Stimulated activated CD8-positive, alpha-beta memory T cell treated with anti-CD3 and anti-CD28 coated beads, Interleukin-12 subunit alpha, Interleukin-12 subunit beta, amount 100 ng/mL, for 4 hours (primary cell): Measurements from ENCODE around the gene DNAI1.
"Not testable (repeated sequence)": the region's sequence is repeated elsewhere in the genome, so short reads cannot be mapped to it uniquely, and the experiment has no call there.

Experiments used
- DNase-seq: peaks from one replicate; pipeline ENCODE4 v3.0.0-alpha.2; 2020; ENCODE audit warnings: low read depth

Gene DNAI1

DNA sequence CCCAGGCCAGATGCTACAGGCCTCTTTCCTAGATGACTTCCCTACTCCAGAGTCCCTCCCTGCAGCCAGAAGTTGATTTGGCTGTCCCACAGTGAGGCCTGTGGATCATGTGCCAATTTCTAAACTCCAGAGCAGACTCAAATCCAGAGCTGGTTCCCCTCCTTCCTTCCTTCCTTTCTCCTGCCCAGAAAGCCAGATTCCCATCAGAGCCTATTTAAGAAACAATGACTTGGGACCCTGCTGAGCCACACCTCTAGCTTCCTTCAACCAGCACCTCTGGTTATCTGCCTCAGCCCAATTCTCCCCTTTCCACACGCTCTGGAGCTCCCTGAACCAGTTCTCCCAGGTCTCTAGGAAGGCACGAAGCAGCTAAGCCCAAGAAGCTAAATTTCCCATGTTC, 7.5 kb upstream of the DNAI1 start:
- DNase-seq, result no peak

DNA sequence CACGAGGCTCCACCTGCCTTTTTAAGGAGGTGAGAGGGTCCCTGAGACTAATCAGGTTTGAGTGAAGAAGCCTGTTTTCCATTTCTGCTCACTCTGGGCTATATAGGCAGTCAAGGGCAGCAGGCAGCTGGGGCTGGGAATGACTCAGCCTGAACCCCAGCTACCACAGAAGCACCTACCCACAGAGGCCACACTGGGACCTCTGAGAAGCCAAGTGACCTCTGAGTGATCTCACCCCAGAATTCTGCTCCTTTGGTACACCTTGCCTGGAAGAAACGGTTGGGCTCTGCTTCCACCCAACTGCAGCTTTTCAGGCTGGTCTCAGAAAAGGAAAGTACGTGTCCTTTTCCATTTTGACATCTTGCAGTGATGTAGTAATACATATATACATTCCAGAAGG, 7.1 kb upstream of the DNAI1 start:
- DNase-seq, result no peak

DNA sequence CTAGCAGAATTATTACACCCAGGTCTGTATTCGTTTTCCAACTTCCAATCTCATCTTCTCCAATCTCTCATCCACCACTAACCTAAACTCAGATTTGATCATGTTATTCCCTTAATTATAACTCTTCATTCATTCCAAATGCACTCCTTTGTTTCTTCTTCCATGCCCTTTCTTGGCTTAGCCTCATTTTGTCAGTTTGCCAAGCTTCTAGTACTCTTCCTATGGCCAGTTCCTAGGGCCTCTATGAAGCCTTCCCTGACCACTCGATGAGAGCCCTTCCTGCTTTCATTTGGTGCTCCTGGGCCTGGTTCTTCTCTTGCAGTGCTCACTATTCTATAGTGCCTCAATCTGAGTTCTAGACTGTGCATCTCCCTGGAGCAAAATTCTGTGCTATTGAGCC, 6.0 kb upstream of the DNAI1 start:
- DNase-seq, result no peak

DNA sequence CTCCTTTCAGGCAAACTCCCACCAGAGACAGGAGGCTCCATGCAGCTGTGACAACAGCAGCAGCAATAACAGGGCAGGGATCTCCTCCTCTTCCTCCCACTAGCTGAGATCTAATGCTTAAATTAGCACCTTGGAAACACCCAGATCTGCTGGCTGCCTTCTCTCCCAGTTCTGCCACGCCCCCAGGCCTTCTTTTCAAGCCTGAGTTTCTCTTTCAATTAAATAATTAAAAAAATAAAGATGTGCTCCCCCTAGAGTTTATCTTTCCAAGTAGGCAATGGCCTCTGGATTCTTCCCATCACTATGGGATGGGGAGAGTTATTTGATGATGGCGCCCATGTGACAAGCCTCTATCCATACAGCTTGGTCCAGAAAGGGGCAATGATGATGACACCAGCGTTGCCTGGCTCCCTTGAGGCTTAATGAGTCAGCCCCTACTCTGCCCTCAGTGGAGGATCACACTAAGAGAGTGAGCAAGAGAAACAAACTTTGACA, 4.0 kb upstream of the DNAI1 start:
- no peak for DNase-seq

DNA sequence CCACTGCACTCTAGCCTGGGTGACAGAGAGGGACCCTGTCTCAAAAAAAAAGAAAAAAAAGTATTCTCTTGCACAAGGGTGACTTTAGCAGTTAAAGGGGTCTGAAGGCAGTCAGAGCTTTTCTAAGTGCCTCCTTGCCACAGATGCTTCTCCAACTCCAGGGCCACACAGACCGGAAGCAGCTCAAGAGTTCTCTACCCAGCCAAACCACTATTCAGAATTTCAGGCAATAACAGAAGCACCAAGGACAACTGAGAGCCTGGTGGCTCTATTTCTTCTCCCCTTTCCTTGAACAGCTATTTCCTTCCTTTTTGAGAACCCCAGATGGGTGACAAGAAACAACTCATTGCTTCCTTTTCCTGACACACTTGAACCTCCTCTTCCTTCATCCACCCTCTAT, 2.5 kb upstream of the DNAI1 start:
- DNase-seq, result no peak

DNA sequence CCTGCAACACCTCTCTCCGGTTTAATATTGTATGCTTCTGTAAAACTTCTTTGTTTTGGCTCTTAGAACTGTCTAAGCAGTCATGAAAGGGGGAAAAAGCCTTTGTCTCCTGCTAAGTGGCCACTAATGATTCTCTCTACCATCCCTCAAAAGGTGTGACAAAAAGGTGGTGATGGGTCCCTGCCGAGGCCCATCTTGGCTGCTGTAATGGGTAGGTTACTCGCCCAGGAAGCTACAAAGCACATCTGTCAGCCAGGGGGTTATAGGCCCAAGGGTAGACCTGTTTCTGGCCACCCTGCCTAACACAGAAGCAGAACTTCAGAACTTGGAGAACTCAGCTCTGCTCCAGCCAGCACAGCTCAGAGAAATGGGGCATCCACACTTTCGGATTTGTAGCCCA, 1.9 kb upstream of the DNAI1 start:
- no peak for DNase-seq

DNA sequence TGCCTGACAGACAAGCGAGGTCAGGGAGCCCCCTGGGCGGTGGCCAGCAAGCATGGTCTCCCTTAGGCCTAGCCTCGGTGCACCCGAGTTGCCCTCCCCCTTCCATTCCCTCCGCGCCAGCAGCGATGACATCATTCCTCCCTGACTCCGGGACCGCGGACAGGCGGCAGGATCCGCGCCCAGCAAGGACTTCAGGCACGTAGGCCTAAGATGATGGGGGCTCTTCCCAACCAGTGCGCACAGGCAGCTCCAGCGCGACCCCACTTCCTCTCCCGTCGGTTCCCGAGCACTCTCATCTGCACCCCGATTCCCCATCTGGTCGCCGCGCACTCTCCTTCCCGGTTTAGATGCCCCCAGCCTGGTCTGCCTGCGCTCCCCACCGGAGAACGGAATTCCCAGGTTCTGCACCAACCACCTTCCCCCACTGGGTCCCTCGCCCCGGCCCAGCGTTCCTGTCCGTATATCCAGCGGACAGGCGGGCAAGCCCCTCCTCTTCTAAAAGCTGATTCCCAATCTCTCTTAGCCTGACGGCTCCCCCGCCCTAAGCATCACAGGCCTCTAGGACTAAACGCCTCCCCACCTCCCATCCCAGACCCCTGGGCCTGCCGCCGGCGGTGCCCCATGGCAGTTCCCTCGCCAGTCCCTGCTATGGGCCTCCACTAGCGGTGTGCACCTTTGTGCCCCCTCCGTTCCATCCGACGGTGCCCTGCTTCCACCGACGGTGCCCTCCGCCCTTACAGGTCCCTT, 1.2 kb upstream of the DNAI1 start:
- no peak for DNase-seq

DNA sequence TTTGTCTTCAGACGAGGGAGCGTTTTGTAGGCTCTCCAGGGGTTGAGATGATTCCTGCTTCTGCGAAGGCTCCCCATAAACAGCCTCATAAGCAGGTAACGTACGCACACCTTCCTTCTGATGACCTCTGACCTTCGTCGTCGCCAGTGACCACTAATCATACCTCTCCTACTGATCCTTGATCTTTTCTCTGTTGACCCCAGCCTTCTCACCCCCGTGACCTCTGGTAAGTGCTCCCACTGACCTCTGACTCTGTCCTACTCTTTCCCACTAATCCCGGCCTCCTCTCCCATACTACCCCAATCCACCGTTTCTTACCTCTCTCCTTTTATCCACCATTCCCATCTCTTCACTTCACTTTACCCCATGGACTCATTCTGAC, 345 bp downstream of the DNAI1 start:
- DNase-seq, result no peak

DNA sequence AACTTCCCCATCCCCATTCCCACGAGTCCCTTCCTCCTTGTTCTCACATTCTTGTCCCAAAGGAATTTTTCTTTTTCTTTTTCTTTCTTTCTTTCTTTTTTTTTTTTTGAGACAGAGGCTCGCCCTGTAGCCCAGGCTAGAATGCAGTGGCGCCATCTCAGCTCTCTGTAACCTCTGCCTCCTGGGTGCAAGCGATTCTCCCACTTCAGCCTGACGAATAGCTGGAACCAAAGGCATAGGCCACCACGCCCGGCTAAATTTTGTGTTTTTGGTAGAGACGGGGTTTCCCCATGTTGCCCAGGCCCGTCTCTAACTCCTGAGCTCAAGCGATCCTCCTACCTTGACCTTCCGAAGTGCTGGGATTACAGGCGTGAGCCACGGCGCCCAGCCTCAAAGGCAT, 751 bp downstream of the DNAI1 start:
- no peak for DNase-seq

DNA sequence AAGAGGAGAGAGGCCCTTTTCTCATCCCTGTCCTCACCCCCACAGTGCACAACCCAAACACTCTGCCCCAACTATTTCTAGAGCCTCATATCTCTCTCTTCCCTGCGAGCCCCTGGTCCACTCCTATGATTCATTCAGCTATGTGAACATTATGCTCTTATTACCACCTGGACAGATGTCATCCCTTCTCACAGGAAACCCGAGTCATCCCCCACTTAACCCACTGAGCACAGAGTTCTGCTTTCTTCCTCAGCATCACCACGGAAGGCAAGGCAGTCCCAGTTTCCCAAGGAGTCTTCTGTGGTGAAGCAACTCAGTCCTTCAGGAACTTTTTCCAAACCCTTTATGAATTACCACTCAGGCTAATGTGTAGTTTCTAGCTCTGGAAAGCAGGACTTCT, 1.3 kb downstream of the DNAI1 start:
- no peak for DNase-seq

DNA sequence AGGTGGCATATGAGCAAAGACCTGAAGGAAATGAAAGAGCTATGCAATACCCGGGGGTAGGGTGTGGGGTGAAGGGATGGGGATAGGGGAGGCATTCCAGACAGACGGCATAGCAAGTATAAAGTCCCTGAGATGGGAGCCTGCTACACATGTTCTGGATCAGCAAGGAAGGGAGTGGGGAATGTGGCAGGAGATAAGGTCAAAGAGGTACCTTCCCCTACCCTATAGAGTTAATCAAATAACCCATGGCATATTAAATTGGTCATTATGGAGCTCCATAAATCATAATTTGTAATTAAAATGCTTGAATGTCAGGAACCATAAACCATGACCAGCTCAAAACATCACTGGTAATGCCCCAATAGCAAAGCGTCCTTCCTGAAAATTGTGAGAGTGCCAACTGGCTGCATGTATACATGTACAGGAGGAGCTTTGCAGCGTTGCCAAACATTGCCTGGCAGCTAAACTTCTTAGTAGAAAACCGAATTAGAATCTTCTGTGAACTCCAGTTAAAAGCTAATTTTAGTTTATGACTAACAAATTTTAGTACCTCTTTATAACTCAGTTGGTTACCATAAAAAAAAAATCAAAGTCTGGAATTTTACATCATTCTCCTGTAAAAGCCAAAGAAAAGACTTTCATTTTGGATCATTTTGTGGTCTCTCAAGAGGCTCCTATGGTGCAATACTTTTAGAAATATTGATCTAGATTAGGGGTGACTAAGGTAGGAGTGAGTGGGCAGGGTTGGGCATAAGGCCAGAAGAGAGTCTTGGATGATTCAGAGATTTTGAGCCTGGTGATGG, 4.7 kb downstream of the DNAI1 start:
- no peak for DNase-seq

DNA sequence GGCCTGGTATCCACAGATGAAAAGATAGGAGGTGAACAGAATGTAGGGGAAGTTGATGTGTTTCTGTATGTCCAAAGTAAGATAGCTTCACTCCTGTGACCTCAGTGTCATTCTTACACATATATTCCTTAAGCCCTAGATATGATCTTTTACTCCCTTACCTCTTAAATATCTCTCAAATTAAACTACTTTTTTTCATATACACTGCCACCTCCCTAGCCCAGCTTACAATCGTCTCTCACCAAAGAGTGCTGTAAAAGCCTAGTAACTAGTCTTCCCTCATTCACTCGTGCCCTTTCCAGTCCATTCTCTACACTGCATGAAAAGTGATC, 5.3 kb downstream of the DNAI1 start:
- no peak for DNase-seq

DNA sequence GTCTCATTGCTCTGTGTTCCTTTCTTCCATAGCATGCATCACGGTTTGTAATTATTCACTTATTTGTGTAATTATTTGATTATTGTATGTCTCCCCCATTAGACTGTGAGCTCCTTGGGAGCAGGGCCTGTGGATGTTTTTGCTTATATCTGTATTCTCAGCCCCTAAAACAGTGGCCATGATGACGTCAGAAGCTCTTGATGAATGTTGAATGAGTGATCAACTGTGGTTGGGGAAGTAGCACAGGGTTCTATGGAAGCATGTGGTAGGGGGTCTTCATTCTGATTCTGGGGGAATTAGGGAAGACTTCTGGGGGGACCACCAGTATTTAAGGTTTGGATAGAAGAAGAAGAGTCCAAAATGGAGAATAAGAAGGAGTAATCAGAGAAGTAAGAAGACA, 6.0 kb downstream of the DNAI1 start:
- DNase-seq, result no peak

DNA sequence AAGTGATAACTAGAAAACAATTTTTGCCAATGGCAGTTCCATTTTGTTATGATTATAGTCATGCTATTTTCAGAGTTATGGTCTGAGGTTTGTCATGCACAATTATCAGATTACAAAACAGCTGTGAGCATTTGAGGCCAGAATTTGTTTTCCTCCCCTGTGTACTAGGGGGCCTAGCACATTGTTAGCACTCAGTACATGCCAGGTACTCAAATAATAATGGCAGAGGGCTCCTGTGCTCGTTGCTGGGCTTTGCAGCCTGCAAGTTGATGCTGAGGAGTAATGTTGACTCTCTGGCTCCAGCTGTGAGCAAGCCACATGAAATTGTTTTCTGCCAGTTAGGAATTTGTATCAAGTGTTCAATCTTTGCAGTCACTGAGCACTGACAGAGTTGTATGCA, 6.9 kb downstream of the DNAI1 start:
- DNase-seq, result no peak

DNA sequence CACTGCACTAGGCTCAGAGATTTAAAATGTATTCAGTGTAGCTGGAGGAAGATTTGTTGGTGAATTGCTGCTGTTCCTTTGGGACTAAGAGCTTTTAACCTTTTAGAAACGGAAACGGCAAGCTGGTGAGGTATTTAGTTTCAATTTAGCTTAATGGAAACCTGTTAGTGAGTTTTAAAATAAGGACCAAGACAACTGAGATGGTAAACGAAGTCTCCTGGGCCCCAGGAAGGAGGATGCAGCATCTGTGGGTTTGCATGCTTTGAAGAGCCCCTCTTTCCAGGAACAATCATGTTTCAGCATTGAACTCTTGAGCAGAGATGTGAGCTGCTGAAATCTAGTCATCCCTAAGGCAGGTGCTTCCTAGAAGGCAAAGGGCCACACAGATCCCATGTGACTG, 16.5 kb downstream of the DNAI1 start:
- DNase-seq, result no peak

DNA sequence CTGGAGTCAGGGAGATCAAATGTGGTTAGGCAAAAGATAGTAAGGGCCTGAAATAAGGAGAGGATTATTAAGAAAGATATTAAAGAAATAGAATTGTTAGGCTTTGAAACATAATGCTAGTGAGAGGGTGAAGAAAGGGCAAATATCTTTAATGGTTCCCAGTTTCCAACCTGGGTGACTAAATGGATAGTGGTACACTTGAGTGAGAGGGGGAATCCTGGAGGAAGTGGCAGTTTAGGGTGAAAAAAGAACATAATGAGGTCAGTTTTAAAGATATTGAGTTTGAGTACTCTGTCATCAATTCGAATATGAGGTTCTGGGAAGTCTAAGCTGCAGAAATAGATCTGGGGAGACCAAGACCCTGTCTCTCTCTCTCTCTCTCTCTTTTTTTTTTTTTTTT, 18.9 kb downstream of the DNAI1 start:
- DNase-seq, result no peak

DNA sequence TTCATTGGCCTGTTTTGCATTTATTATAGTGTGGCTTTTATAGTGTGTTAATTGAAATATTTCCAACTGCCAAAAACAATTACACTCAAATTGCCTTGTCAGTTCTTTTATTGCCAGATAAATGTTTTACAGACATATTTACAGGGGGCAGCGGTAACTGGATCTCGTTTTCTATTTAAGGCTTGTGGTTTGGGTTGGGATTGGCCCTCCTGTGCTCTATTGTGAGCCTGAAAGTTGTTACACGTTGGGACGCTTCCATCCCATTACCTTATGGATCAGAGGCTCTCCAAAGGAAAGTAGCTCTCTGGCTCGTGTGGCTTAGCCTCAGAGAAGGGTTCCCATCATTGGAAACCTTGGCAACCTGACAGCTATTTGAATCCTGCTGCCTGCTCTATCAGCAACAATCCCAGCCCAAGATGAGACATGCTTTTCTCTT, 20.8 kb downstream of the DNAI1 start:
- DNase-seq, result no peak

DNA sequence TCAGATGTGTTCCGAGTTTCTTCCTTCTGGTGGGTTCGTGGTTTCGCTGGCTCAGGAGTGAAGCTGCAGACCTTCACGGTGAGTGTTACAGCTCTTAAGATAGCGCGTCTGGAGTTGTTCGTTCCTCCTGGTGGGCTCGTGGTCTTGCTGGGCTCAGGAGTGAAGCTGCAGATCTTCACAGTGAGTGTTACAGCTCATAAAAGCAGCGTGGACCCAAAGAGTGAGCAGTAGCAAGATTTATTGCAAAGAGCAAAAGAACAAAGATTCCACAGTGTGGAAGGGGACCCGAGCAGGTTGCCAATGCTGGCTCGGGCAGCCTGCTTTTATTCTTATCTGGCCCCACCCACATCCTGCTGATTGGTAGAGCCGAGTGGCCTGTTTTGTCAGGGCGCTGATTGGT, 23.0 kb downstream of the DNAI1 start:
- DNase-seq, result not testable (repeated sequence)

DNA sequence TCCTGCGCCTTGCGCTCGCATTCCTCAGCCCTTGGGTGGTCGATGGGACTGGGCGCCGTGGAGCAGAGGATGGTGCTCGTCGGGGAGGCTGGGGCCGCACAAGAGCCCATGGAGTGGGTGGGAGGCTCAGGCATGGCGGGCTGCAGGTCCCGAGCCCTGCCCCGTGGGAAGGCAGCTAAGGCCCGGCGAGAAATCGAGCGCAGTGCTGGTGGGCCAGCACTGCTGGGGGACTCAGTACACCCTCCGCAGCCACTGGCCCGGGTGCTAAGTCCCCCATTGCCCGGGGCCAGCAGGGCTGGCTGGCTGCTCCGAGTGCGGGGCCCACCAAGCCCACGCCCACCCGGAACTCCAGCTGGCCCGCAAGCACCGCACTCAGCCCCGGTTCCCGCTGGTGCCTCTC, 24.1 kb downstream of the DNAI1 start:
- DNase-seq, result not testable (repeated sequence)

DNA sequence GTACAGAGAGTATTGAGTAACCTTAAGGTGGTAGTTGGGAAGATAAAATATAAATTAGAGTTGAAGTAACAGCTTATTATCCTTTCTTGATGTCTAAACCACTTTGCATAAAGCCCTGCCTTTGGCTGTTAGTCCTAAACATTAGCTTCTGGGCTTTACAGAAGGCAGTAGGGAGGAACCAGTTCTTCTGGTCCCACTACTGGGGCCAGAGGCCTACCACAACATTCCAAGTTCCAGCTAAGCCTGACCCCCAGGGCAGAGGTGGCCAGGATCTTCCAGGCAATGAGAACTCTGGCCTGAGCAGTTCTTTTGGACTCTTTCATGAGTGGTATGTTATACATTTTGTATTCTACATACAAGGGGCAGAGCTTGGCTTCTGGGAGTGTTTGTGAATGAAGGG, 26.1 kb downstream of the DNAI1 start:
- no peak for DNase-seq

DNA sequence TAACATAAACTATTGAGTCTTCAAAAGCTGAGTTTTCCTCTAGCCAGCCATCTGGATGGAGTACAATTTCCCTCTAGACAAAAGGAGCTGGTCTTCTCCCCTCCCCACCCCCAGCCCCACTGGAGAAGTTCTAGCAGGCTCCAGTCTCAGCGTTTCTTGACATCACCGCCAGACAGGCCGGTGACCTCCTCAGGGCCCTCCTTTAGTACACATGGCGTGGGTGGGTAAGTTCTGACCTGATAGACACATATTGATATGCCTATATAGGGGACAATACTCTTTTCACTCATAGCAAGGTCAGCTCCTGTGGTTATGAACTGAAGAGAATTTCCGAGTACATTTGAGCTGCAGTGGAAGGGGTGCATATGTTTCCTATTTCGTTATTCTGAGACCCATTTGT, 27.2 kb downstream of the DNAI1 start:
- DNase-seq, result no peak

DNA sequence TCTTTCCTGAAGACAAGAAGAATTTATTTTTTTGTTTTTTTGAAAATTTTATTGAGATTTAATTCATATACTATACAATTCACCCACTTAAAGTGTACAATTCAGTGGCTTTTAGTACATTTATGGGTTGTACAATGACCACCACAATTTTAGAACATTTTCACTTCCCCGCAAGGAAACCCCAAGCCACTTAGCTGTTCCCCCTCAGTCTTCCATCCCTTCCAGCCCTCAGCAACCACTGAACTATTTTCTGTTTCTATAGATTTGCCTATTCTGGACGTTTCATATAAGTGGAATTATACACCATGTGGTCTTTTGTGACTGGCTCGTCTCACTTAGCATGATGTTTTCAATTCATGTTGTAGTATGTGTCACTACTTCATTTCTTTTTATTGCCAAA, 28.0 kb downstream of the DNAI1 start:
- no peak for DNase-seq

DNA sequence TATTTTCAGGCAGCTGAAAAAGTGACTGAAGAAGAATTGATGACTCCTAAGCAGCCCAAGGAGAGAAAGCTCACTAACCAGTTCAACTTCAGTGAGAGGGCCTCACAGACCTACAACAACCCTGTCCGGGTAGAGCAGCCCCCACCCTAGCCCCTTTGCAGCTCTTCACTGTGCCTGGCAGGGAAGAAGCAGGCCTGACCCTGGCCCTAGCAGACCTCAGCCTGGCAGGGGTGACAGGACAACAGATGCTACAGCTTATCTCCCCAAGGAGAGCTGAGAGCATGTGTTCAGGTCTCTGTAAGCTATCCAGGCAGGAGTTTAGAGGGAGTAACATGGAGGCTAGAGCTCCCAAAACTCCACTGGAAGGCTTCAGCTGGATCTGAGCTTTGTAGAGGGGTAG, 31.8 kb downstream of the DNAI1 start:
- no peak for DNase-seq

DNA sequence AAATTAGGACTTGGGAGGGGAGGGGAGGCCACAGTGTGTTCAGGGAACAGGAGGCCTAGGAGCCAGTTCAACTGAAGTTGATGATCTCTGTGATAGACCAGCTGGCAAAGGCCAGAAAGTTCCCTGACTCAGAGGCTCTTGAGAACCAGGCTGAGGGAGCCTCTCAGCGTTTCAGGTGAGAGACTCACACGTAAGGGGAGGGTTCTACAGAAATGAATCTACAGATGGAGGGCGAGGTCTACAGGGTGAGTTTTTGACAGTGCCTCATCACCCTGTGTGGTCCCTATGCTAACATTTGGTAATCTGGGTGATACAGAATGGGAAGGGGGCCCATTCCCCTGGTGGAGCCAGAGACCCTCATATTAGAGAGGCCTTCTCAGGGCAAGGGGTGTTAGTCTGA, 32.2 kb downstream of the DNAI1 start:
- no peak for DNase-seq
